OCI-LY3 (cell line): ENCODE measurements around the gene BEST3.

Source experiments
- H2AFZ ChIP-seq: fragments of 200-600, 300-600 bp; shearing (Covaris generic); 2 replicates; pipeline ENCODE4 v1.6.0; 2014; ENCODE audit warnings: antibody characterized with exemption, low read depth, low read length
- H3K27ac ChIP-seq: fragments of 200-600, 300-600 bp; sonication (generic); 2 replicates; pipeline ENCODE4 v1.5.1; 2014; ENCODE audit warnings: mild to moderate bottlenecking, low read length, moderate library complexity, mixed read lengths
- H3K27me3 ChIP-seq: fragments of 200-600, 300-600 bp; sonication (generic); 2 replicates; pipeline ENCODE4 v1.6.1; 2014; ENCODE audit warnings: low read depth, low read length, mixed read lengths
- H3K36me3 ChIP-seq: fragments of 200-600, 300-600 bp; sonication (generic); replicated peaks from 2 replicates; pipeline ENCODE3; 2014; ENCODE audit warnings: low read depth, low read length, mixed read lengths
- H3K4me1 ChIP-seq: fragments of 300-600, 200-600 bp; sonication (generic); 2 replicates; pipeline ENCODE4 v1.6.1; 2014; ENCODE audit warnings: low read length, mixed read lengths
- H3K4me2 ChIP-seq: fragments of 200-600, 300-600 bp; sonication (generic); 2 replicates; pipeline ENCODE4 v1.6.1; 2014; ENCODE audit warnings: low read length, mixed read lengths
- H3K4me3 ChIP-seq: fragments of 300-600, 200-600 bp; sonication (generic); 2 replicates; pipeline ENCODE4 v1.5.1; 2014; ENCODE audit warnings: antibody characterized with exemption, mild to moderate bottlenecking, low read length, moderate library complexity
- H3K79me2 ChIP-seq: fragments of 300-600, 200-600 bp; shearing (Covaris generic); 2 replicates; pipeline ENCODE4 v1.6.1; 2014; ENCODE audit warnings: mild to moderate bottlenecking, low read length, mixed read lengths
- H3K9ac ChIP-seq: fragments of 300-600, 200-600 bp; shearing (Covaris generic); 2 replicates; pipeline ENCODE4 v1.6.0; 2014; ENCODE audit warnings: mild to moderate bottlenecking, low read length, moderate library complexity
- H3K9me3 ChIP-seq: fragments of 200-600, 300-600 bp; shearing (Covaris generic); 2 replicates; pipeline ENCODE4 v1.6.1; 2014; ENCODE audit warnings: low read length, mixed read lengths; ENCODE audit not compliant: insufficient read depth
- H4K20me1 ChIP-seq: fragments of 200-600, 300-600 bp; sonication (generic); 2 replicates; pipeline ENCODE4 v1.6.1; 2016; ENCODE audit warnings: low read length, mixed read lengths; ENCODE audit not compliant: insufficient read depth
- CTCF ChIP-seq: fragments of 200-600, 300-600 bp; sonication (generic); IDR thresholded peaks from 2 replicates; pipeline ENCODE4 v1.5.1; 2014; ENCODE audit warnings: antibody characterized with exemption, low read length, low read depth
- EZH2phosphoT487 ChIP-seq: fragments of 200-600 bp; shearing (Covaris generic); IDR thresholded peaks from 2 replicates; pipeline ENCODE4 v1.6.1; 2018; ENCODE audit warnings: antibody characterized with exemption, mixed run types, low read depth

BEST3 gene

GRCh38 chr12:69738351-69739286 is 39.5 kb upstream of the BEST3 start, which contains the start of gene RAB3IP:
TSS of gene RAB3IP (plus strand) at chr12:69738860. CDS start at chr12:69755409, 16,549 bp downstream.
- Histone ChIP-seq H3K36me3 (no peaks in the 10 kb centered on the region), H4K20me1 (peaks cover 22% of the 10 kb centered on the region), H3K27me3 (no peaks in the 10 kb centered on the region), H3K9ac (peak within 1 kb of the TSS; percentile 83), H3K4me2 (peak within 1 kb of the TSS; percentile 84), H2AFZ (peak within 1 kb of the TSS; percentile 91), H3K9me3 (no peaks in the 10 kb centered on the region), H3K27ac (peak within 1 kb of the TSS; percentile 72), H3K4me1 (peaks cover 24% of the 10 kb centered on the region), H3K79me2 (peaks cover 46% of the 10 kb centered on the region), H3K4me3 (peak within 1 kb of the TSS; percentile 91)
- no peak for TF ChIP-seq EZH2phosphoT487
- peak; percentile 44 for TF ChIP-seq CTCF

GRCh38 chr12:69733638-69734037 is 34.5 kb upstream of the BEST3 start:
- Histone ChIP-seq H3K27ac (no peak overlapping the region), H2AFZ (no peak overlapping the region), H3K4me1 (peaks cover 5% of the 10 kb centered on the region), H3K4me3 (no peak overlapping the region), H4K20me1 (no peaks in the 10 kb centered on the region), H3K36me3 (no peaks in the 10 kb centered on the region), H3K9me3 (no peaks in the 10 kb centered on the region), H3K4me2 (no peak overlapping the region), H3K9ac (no peak overlapping the region), H3K79me2 (no peaks in the 10 kb centered on the region), H3K27me3 (no peaks in the 10 kb centered on the region)
- no peak for TF ChIP-seq CTCF
- no peak for TF ChIP-seq EZH2phosphoT487

GRCh38 chr12:69732088-69732487 is 33.0 kb upstream of the BEST3 start:
- TF ChIP-seq CTCF = no peak
- TF ChIP-seq EZH2phosphoT487 = no peak

GRCh38 chr12:69726922-69727321 is 27.8 kb upstream of the BEST3 start:
- no peak for TF ChIP-seq EZH2phosphoT487
- no peak for TF ChIP-seq CTCF
- no peaks in the 10 kb centered on the region for H3K4me1 ChIP-seq
- no peak overlapping the region for H3K9ac ChIP-seq
- no peaks in the 10 kb centered on the region for H3K36me3 ChIP-seq
- no peaks in the 10 kb centered on the region; the same call in 1 of the 2 replicates for H3K9me3 ChIP-seq
- H3K27me3 ChIP-seq = no peaks in the 10 kb centered on the region
- H3K27ac ChIP-seq = no peak overlapping the region
- no peak overlapping the region for H2AFZ ChIP-seq
- H4K20me1 ChIP-seq = no peaks in the 10 kb centered on the region
- H3K79me2 ChIP-seq = no peaks in the 10 kb centered on the region
- no peak overlapping the region for H3K4me2 ChIP-seq
- H3K4me3 ChIP-seq = no peak overlapping the region

More at GRCh38 chr12:69732088-69732487, 33.0 kb upstream of the BEST3 start:
- Histone ChIP-seq H3K4me1 (no peaks in the 10 kb centered on the region), H3K9me3 (no peaks in the 10 kb centered on the region), H3K27ac (no peak overlapping the region), H3K9ac (no peak overlapping the region), H3K79me2 (no peaks in the 10 kb centered on the region), H3K27me3 (no peaks in the 10 kb centered on the region), H3K4me2 (no peak overlapping the region), H3K4me3 (no peak overlapping the region), H2AFZ (no peak overlapping the region), H3K36me3 (no peaks in the 10 kb centered on the region), H4K20me1 (no peaks in the 10 kb centered on the region)
